HG02610 (cell line): ENCODE results near the gene DOCK4.
"Not testable (repeated sequence)": the region's sequence is repeated elsewhere in the genome, so short reads cannot be mapped to it uniquely, and the experiment has no call there.

Experiments used
- ATAC-seq: cut with Tn5 transposase; IDR thresholded peaks from one replicate; pipeline ENCODE4 v1.9.1; 2021; ENCODE audit warnings: mild to moderate bottlenecking, moderate library complexity; ENCODE audit not compliant: unreplicated experiment

The DOCK4 gene

GRCh38 chr7:112134039-112134438 lies 72.2 kb downstream of the DOCK4 start:
- no peak for ATAC-seq

GRCh38 chr7:112133328-112133727 lies 72.9 kb downstream of the DOCK4 start:
- ATAC-seq = no peak

- ATAC-seq = no peak
Measured at GRCh38 chr7:112132051-112132694, 74.0 kb downstream of the DOCK4 start.

GRCh38 chr7:112130729-112131410 lies 75.3 kb downstream of the DOCK4 start:
- no peak for ATAC-seq

GRCh38 chr7:112129655-112130323 lies 76.4 kb downstream of the DOCK4 start:
- no peak for ATAC-seq

GRCh38 chr7:112128461-112129425 lies 77.5 kb downstream of the DOCK4 start:
- not testable (repeated sequence) for ATAC-seq

GRCh38 chr7:112128041-112128440 lies 78.2 kb downstream of the DOCK4 start:
- ATAC-seq = not testable (repeated sequence)

- no peak for ATAC-seq
Measured at GRCh38 chr7:112125250-112125649, 80.9 kb downstream of the DOCK4 start.

GRCh38 chr7:112124061-112124766 lies 82.0 kb downstream of the DOCK4 start:
- ATAC-seq = no peak

GRCh38 chr7:112122798-112123197 lies 83.4 kb downstream of the DOCK4 start:
- no peak for ATAC-seq

GRCh38 chr7:112122144-112122543 lies 84.1 kb downstream of the DOCK4 start:
- no peak for ATAC-seq

GRCh38 chr7:112121318-112121717 lies 84.9 kb downstream of the DOCK4 start:
- ATAC-seq = no peak

- no peak for ATAC-seq
Measured at GRCh38 chr7:112120696-112121217, 85.4 kb downstream of the DOCK4 start.

GRCh38 chr7:112118581-112119566 lies 87.3 kb downstream of the DOCK4 start:
- no peak for ATAC-seq

GRCh38 chr7:112116894-112117293 lies 89.3 kb downstream of the DOCK4 start:
- no peak for ATAC-seq

- ATAC-seq = no peak
Measured at GRCh38 chr7:112116358-112116757, 89.8 kb downstream of the DOCK4 start.

GRCh38 chr7:112115880-112116279 lies 90.3 kb downstream of the DOCK4 start:
- no peak for ATAC-seq

- ATAC-seq = no peak
Measured at GRCh38 chr7:112113913-112114575, 92.2 kb downstream of the DOCK4 start.
